ENCODE measurements around the gene KLHL29.
A peak's percentile ranks its signal among the peaks of the same experiment; 100 is the strongest.

The KLHL29 gene

DNA sequence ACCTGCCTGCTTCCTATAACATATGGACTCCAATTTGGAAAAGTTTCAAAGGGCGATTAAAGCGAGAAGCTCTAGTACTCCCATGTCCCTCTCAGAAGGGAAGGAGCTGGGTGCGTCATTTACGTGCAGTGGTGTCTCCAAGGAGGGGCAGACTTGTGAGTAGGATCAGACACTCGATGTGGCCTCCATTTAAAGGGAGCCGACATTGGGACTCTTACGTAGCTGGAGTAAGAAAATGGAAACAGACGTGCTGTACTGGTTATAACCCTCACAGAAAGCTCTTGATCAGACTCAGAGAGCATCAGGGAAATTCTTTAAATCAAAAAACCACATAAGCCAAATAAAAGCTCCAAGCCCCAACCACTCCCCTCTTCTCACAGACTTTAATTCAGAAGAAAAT lies 198.5 kb downstream of the KLHL29 start:
- ATAC-seq, result no peak
- no peak for DNase-seq
- Mint-ChIP-seq H3K4me1 (no peaks in the 10 kb centered on the region), H3K9me3 (no peaks in the 10 kb centered on the region), H3K27me3 (no peaks in the 10 kb centered on the region), H3K36me3 (ENCODE audit: low read depth) (no peaks in the 10 kb centered on the region), H3K4me3 (no peak overlapping the region), H3K27ac (no peak overlapping the region)

GRCh38 chr2:23584054-23584745 lies 199.2 kb downstream of the KLHL29 start:
- ATAC-seq, result no peak
- Mint-ChIP-seq H3K27ac (no peak overlapping the region), H3K27me3 (no peaks in the 10 kb centered on the region), H3K9me3 (no peaks in the 10 kb centered on the region), H3K4me1 (no peaks in the 10 kb centered on the region), H3K36me3 (ENCODE audit: low read depth) (no peaks in the 10 kb centered on the region), H3K4me3 (no peak overlapping the region)
- DNase-seq, result no peak

DNA sequence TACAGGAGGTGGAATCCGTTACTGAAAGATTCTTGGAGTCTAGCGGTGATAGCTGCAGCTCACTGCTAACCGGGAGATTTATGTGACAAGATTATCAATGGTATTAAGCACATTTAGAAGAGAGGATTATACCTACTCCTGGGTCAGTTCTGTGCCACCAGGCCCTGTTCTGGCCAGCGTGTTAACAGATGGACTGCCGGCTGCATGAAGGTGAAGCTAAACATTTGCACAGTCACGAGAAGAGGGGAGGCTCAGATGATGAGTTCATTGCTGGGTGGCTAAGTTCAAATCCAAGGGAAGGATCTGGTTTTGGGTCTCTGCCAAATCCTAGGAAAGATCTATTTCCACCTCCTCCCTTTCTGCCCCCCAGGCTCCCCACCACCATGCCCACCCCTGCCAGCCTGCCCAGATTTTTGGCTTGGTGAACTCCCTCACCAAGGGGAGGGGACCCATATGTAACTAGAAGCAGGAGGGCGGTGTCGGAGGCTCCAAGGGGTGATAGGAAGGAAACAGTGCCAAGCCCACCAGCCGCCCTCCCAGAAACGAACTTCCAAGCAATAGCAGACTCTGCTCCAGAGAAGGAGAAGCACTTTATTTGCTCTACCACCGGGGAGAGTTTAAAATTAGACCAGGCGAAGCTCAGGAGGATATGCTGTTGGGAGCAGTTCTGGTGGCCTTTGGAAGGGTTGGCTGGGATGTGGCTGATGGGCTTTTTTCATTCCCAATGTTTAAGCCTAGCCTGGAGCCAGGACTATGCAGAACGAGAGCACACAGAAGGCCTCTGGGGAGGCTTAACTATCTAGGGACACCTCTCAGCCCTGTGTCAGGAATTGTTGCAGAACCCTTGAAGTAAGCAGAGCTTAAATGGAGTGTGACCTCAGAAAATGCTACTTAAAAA lies 200.5 kb downstream of the KLHL29 start:
- no peaks in the 10 kb centered on the region for H3K36me3 Mint-ChIP-seq (ENCODE audit: low read depth)
- DNase-seq (no peak), ATAC-seq (no peak)
- H3K9me3 Mint-ChIP-seq, result no peaks in the 10 kb centered on the region
- peak overlapping the region; percentile 30 for H3K27ac Mint-ChIP-seq
- no peaks in the 10 kb centered on the region for H3K4me1 Mint-ChIP-seq
- no peaks in the 10 kb centered on the region for H3K27me3 Mint-ChIP-seq
- H3K4me3 Mint-ChIP-seq, result no peak overlapping the region

- no peaks in the 10 kb centered on the region for H3K36me3 Mint-ChIP-seq (ENCODE audit: low read depth)
- ATAC-seq (no peak), DNase-seq (no peak)
- no peaks in the 10 kb centered on the region for H3K9me3 Mint-ChIP-seq
- H3K4me1 Mint-ChIP-seq, result no peaks in the 10 kb centered on the region
- H3K27ac Mint-ChIP-seq, result no peak overlapping the region
- H3K4me3 Mint-ChIP-seq, result no peak overlapping the region
- H3K27me3 Mint-ChIP-seq, result peaks cover 2% of the 10 kb centered on the region
These were observed 201.8 kb downstream of the KLHL29 start for GRCh38 chr2:23586741-23587306.

- Mint-ChIP-seq H3K27ac (no peak overlapping the region), H3K36me3 (ENCODE audit: low read depth) (no peaks in the 10 kb centered on the region), H3K27me3 (peaks cover 2% of the 10 kb centered on the region), H3K4me3 (no peak overlapping the region), H3K4me1 (no peaks in the 10 kb centered on the region), H3K9me3 (no peaks in the 10 kb centered on the region)
- DNase-seq (no peak), ATAC-seq (no peak)
These were observed 202.4 kb downstream of the KLHL29 start for GRCh38 chr2:23587341-23587880.

- H3K36me3 Mint-ChIP-seq (ENCODE audit: low read depth), result no peaks in the 10 kb centered on the region
- H3K4me3 Mint-ChIP-seq, result no peak overlapping the region
- peaks cover 2% of the 10 kb centered on the region for H3K27me3 Mint-ChIP-seq
- H3K27ac Mint-ChIP-seq, result no peak overlapping the region
- no peaks in the 10 kb centered on the region for H3K9me3 Mint-ChIP-seq
- DNase-seq (no peak), ATAC-seq (no peak)
- no peaks in the 10 kb centered on the region for H3K4me1 Mint-ChIP-seq
These were observed 203.1 kb downstream of the KLHL29 start for GRCh38 chr2:23588106-23588505.

DNA sequence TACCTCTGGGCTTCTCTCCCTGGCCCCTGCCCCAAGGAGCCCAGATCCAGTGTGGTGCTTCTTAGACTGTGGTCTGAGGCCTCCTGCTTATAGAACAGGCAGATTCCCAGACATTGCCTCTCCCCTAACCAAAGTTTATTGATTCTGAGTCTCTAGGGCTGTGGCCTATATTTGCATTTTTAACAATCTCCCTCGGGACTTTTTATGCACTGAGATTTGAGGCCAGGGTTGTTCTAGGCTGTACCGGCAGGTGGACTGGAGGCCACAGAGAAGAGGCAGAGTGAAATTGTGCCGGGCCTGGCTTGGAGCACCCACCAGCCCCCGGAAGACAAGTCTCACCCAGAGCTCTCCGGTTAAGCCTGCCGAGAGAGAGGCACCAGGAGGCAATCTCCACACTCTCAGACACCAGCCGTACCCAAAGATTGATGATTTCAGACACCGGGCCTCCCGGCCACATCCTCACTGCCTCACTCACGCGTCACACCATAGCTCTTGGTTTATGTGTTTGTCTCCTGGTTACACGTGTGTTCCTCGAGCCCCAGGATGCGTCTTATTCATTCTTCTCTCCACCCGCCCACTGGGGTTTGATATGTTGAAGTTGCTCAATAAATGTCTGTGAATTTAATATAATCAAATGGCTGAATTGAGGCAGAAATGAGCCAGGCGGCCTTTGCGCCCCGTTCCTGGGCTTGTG lies 203.7 kb downstream of the KLHL29 start:
- ATAC-seq, result no peak
- no peaks in the 10 kb centered on the region for H3K9me3 Mint-ChIP-seq
- no peaks in the 10 kb centered on the region for H3K4me1 Mint-ChIP-seq
- DNase-seq, result no peak
- H3K36me3 Mint-ChIP-seq (ENCODE audit: low read depth), result no peaks in the 10 kb centered on the region
- peaks cover 2% of the 10 kb centered on the region for H3K27me3 Mint-ChIP-seq
- no peak overlapping the region for H3K4me3 Mint-ChIP-seq
- no peak overlapping the region for H3K27ac Mint-ChIP-seq

- H3K4me1 Mint-ChIP-seq, result no peaks in the 10 kb centered on the region
- H3K36me3 Mint-ChIP-seq (ENCODE audit: low read depth), result no peaks in the 10 kb centered on the region
- H3K9me3 Mint-ChIP-seq, result no peaks in the 10 kb centered on the region
- H3K4me3 Mint-ChIP-seq, result no peak overlapping the region
- DNase-seq (no peak), ATAC-seq (no peak)
- H3K27me3 Mint-ChIP-seq, result peaks cover 2% of the 10 kb centered on the region
- H3K27ac Mint-ChIP-seq, result no peak overlapping the region
These were observed 204.3 kb downstream of the KLHL29 start for GRCh38 chr2:23589220-23589647.

- Mint-ChIP-seq H3K4me3 (no peak overlapping the region), H3K9me3 (no peaks in the 10 kb centered on the region), H3K27me3 (peaks cover 2% of the 10 kb centered on the region), H3K27ac (no peak overlapping the region), H3K36me3 (ENCODE audit: low read depth) (no peaks in the 10 kb centered on the region), H3K4me1 (no peaks in the 10 kb centered on the region)
- ATAC-seq, result no peak
- no peak for DNase-seq
These were observed 204.8 kb downstream of the KLHL29 start for GRCh38 chr2:23589739-23590138.

GRCh38 chr2:23590241-23590869 lies 205.4 kb downstream of the KLHL29 start:
- DNase-seq (no peak), ATAC-seq (no peak)
- Mint-ChIP-seq H3K27me3 (peaks cover 2% of the 10 kb centered on the region), H3K27ac (no peak overlapping the region), H3K36me3 (ENCODE audit: low read depth) (no peaks in the 10 kb centered on the region), H3K9me3 (no peaks in the 10 kb centered on the region), H3K4me3 (no peak overlapping the region), H3K4me1 (no peaks in the 10 kb centered on the region)

DNA sequence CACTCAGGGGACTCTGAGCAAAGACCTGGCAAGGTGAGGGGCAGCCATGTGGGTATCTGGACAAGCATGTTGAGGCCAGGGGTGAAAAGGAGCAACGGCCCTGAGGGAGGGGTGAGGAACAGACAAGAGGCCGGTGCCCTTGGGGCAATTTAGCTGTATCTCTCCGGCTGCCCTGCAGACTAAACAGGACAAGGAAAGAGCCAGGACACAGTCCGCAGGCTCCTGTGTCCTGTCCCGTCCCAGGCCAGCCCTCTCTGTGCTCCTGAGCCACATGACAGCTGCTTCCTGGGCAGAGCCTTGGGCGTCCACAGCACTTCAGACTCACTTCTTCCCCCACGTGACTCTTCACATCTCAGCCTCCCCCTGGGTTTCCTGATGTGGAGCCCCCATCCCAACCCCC lies 206.1 kb downstream of the KLHL29 start:
- Mint-ChIP-seq H3K27ac (no peak overlapping the region), H3K9me3 (no peaks in the 10 kb centered on the region), H3K36me3 (ENCODE audit: low read depth) (no peaks in the 10 kb centered on the region), H3K4me1 (no peaks in the 10 kb centered on the region), H3K4me3 (no peak overlapping the region), H3K27me3 (peaks cover 2% of the 10 kb centered on the region)
- ATAC-seq, result no peak
- DNase-seq, result no peak

DNA sequence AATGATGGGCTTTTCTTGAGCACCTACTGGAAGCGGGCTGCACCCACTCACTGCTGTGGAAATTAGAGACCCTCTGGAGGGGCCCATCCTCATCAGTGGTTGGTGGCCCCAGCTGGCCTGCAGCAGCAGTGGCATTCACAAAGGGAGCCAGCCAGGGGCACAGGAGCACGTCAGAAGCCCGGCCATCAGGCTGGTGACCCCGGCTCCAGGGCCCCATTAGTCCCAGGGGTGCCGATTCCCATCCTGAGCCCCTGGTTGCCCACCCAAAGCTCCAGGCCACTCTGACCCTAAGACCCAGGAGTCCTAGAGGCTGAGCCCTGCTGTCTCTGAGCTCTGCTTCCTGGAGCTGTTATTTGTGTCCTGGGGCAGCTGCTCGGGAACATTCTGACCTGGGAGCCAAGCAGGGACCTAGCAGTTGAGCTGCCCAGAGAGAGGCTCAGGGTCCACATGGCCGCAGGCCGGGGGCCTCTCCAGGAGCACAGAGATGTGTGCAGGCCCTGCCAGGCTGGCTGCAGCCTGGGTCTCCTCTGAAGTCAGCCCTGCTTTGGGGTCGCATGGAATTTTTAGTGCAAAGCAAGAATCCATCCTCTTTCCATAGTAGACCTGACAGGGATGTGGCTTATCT lies 207.2 kb downstream of the KLHL29 start:
- Mint-ChIP-seq H3K4me3 (no peak overlapping the region), H3K27me3 (peaks cover 2% of the 10 kb centered on the region), H3K27ac (no peak overlapping the region), H3K4me1 (no peaks in the 10 kb centered on the region), H3K9me3 (no peaks in the 10 kb centered on the region), H3K36me3 (ENCODE audit: low read depth) (no peaks in the 10 kb centered on the region)
- no peak for DNase-seq
- no peak for ATAC-seq

DNA sequence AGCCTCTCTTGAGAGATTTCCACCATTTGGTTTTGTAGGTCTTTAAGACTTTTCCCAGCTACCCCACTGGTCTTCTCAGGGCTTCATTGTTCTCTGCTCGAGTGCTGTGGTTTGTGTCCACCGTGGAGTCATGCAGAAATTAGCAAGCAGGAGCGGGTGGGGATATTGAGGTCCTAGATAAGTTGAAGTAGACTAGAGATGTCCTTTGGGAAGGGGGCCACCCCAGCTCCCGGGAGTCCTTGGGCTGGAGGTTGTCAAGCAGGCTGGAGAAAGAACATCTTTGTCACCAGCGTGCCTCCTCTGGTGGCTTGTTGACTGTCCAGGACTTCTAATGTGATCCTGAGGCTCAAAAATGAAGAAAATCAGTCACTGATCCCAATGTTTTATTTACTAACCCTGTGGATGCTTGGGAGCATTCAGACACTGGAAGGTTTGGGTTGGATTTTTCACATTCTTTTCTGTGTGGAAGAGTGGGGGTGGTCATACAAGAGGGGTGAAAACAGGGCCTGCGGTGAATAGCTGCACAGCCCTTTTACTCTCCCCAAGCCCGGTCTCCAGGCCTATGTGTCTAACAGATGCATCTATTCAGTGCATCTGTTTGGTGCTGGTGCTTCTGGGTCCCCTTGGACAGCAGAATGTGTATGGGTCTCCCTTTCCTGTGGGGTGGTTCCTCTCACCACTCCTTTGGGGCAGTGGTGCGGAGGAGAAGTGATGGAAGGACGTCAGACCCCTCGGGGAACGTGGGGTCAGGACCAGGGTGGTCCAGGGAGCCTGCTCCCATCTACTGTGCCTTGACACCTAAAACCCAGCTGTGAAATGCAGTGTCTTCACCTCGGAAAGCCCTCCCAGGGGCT lies 208.1 kb downstream of the KLHL29 start:
- ATAC-seq (no peak), DNase-seq (no peak)
- Mint-ChIP-seq H3K36me3 (ENCODE audit: low read depth) (no peaks in the 10 kb centered on the region), H3K9me3 (no peaks in the 10 kb centered on the region), H3K4me1 (no peaks in the 10 kb centered on the region), H3K27ac (no peak overlapping the region), H3K4me3 (no peak overlapping the region), H3K27me3 (peaks cover 2% of the 10 kb centered on the region)
